AG10803 (cell line): Measurements from ENCODE around the gene NFKBIA.
"Not testable (repeated sequence)": the region's sequence is repeated elsewhere in the genome, so short reads cannot be mapped to it uniquely, and the experiment has no call there.

Experiments
- DNase-seq: peaks from one replicate; pipeline ENCODE4 v3.0.0; 2010; ENCODE audit warnings: low read depth
- H3K4me3 ChIP-seq: 2 replicates; pipeline ENCODE4 v1.5.1; 2011; ENCODE audit warnings: mild to moderate bottlenecking, low read length, control low read depth
- TF ChIP-seq, protein P1 (sequence below): conservative IDR thresholded peaks from 2 replicates; pipeline ENCODE4 v1.5.1; 2011; ENCODE audit warnings: mild to moderate bottlenecking, low read length, control low read depth, inconsistent platforms

The NFKBIA gene

GRCh38 chr14:35402323-35403113 is 2.0 kb downstream of the NFKBIA start:
- H3K4me3 ChIP-seq = peak overlapping the region; percentile 84
- DNase-seq = no peak
- TF ChIP-seq, protein P1, sequence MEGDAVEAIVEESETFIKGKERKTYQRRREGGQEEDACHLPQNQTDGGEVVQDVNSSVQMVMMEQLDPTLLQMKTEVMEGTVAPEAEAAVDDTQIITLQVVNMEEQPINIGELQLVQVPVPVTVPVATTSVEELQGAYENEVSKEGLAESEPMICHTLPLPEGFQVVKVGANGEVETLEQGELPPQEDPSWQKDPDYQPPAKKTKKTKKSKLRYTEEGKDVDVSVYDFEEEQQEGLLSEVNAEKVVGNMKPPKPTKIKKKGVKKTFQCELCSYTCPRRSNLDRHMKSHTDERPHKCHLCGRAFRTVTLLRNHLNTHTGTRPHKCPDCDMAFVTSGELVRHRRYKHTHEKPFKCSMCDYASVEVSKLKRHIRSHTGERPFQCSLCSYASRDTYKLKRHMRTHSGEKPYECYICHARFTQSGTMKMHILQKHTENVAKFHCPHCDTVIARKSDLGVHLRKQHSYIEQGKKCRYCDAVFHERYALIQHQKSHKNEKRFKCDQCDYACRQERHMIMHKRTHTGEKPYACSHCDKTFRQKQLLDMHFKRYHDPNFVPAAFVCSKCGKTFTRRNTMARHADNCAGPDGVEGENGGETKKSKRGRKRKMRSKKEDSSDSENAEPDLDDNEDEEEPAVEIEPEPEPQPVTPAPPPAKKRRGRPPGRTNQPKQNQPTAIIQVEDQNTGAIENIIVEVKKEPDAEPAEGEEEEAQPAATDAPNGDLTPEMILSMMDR = no peak

GRCh38 chr14:35401422-35402265 is 2.9 kb downstream of the NFKBIA start:
- H3K4me3 ChIP-seq = peak overlapping the region; percentile 84
- TF ChIP-seq, protein P1 = no peak
- DNase-seq = no peak

GRCh38 chr14:35400648-35401421 is 3.7 kb downstream of the NFKBIA start:
- no peak for DNase-seq
- H3K4me3 ChIP-seq = no peak overlapping the region
- TF ChIP-seq, protein P1 = no peak

- TF ChIP-seq, protein P1 = no peak
- no peak for DNase-seq
- H3K4me3 ChIP-seq = no peak overlapping the region
Observed at GRCh38 chr14:35399083-35399937, 5.2 kb downstream of the NFKBIA start.

DNA sequence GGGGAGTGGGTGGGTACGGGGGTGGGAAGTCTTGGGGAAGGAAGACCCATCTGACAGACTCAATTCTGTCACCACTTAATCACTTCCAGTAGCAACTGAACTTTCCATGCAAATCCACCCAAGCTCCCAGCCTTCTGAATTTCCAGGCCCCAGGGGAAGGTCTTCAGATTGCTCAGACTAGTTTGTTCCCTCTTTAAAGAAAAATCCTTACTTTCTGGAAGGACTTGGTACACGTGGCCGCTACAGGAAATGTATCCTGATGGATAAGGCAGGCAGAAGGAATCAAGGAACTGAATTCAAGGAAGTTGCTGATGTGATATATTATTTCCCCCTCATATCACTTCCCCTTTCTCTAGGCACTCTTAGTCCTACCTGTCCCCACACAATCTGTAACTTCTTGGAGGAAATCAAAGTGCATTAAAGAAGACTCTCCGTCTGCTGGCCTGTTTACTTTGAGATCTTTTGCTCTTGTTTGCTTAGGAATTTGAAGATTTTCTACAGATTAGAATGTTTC is 6.4 kb downstream of the NFKBIA start:
- DNase-seq = no peak
- TF ChIP-seq, protein P1 = no peak
- no peak overlapping the region for H3K4me3 ChIP-seq

- DNase-seq, H3K4me3 ChIP-seq: not testable (repeated sequence)
Observed at GRCh38 chr14:35396610-35397009, 7.9 kb downstream of the NFKBIA start.
